ENCODE data around the gene SNX1.
"Not testable (repeated sequence)": the region's sequence is repeated elsewhere in the genome, so short reads cannot be mapped to it uniquely, and the experiment has no call there.

SNX1 gene

GRCh38 chr15:64051407-64052259 is 44.1 kb upstream of the SNX1 start:
- DNase-seq (ENCODE audit: low spot score): no peak
- in situ Hi-C loops (cut with MboI; ENCODE audit: low sequenced_read_pairs, unreplicated experiment): loop anchor here (10.0 to 25.0 kb wide), 3 partner anchors 307 to 589 kb away; no protein-coding TSS in a partner anchor

DNA sequence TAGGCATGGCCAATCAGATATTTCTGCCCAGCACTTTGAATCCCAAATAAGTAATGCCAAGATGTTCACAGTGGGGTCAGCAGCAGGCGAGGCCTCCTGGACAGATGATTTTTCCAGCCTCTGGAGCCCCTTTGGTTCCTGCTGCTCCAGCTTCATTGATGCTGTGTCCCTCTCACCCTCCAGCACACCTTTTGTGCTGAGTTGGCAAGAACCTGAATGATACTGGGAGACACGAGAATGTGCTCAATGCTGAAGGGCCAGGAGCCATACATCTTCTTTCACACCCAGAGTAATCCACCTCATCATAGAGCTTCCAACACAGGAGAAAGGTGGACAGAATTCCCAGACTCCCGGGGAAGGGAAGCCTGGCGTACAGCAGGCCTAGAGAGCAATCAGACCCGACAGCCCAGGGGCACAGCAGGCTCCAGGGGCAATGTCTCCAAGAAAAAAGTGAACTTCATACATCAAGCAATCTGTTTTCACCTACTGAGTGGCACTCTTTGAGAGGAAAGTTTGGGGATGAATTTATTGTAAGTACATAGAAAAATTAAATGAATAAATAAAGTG is 42.8 kb upstream of the SNX1 start:
- in situ Hi-C loops (cut with MboI; ENCODE audit: low sequenced_read_pairs, unreplicated experiment): loop anchor here (10.0 to 25.0 kb wide), 3 partner anchors 308 to 591 kb away; no protein-coding TSS in a partner anchor
- DNase-seq (ENCODE audit: low spot score): no peak
- no peak for TF ChIP-seq CTCF (IDR thresholded peaks at IDR 0.05; ENCODE audit: borderline replicate concordance, control extremely low read depth, extremely low read depth, insufficient read depth, missing control alignments)

More at GRCh38 chr15:64051407-64052259, 44.1 kb upstream of the SNX1 start:
- no peak for TF ChIP-seq CTCF (IDR thresholded peaks at IDR 0.05; ENCODE audit: borderline replicate concordance, control extremely low read depth, extremely low read depth, insufficient read depth, missing control alignments)

DNA sequence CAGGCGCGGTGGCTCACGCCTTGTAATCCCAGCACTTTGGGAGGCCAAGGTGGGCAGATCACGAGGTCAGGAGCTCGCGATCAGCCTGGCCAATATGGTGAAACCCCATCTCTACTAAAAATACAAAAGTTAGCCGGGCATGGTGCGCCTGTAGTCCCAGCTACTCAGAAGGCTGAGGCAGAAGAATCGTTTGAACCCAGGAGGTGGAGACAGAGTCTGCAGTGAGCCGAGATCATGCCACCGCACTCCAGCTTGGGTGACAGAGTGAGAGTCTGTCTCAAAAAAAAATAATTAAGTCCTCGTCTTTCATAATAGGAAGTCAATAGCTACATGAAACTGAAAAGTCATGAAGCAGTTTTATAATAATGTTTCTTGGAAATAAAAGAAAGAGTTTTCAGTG is 42.1 kb upstream of the SNX1 start:
- DNase-seq (ENCODE audit: low spot score): not testable (repeated sequence)
- in situ Hi-C loops (cut with MboI; ENCODE audit: low sequenced_read_pairs, unreplicated experiment): loop anchor here (10.0 to 25.0 kb wide), 3 partner anchors 309 to 591 kb away; no protein-coding TSS in a partner anchor

DNA sequence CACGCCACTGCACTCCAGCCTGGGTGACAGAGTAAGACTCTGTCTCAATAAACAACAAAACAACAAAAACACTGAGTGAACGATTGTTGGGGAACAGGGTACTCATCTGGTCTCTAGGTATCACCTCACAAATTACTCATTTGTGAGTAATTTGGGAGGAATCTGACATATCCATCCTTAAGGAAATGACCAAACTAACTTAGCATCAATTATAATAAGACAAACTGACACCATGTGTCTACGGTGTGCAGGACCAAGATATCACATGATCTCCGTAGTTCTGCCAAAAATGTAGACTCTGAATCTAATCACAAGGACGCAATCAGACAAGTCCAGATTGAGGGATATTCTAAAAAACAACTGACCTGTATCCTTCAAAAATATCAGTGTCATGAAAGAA is 37.5 kb upstream of the SNX1 start:
- no peak for DNase-seq (ENCODE audit: low spot score)
- no peak for TF ChIP-seq CTCF (IDR thresholded peaks at IDR 0.05; ENCODE audit: borderline replicate concordance, control extremely low read depth, extremely low read depth, insufficient read depth, missing control alignments)
- in situ Hi-C loops (cut with MboI; ENCODE audit: low sequenced_read_pairs, unreplicated experiment): loop anchor here (10.0 to 25.0 kb wide), 3 partner anchors 313 to 596 kb away; no protein-coding TSS in a partner anchor

- DNase-seq (ENCODE audit: low spot score): not testable (repeated sequence)
- in situ Hi-C loops (cut with MboI; ENCODE audit: low sequenced_read_pairs, unreplicated experiment): loop anchor here (10.0 to 25.0 kb wide), 3 partner anchors 314 to 597 kb away; no protein-coding TSS in a partner anchor
Measured at GRCh38 chr15:64059104-64059503, 36.7 kb upstream of the SNX1 start.

DNA sequence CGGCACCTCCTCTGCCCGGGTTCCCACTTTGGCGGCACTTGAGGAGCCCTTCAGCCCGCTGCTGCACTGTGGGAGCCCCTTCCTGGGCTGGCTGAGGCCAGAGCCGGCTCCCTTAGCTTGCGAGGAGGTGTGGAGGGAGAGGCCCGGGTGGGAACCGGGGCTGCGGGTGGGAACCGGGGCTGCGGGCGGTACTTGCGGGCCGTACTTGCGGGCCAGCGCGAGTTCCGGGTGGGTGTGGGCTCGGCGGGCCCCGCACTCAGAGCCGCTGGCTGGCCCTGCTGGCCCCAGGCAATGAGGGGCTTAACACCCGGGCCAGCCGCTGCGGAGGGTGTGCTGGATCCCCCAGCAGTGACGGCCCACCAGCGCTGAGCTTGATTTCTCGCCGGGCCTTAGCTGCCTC is 35.1 kb upstream of the SNX1 start:
- in situ Hi-C loops (cut with MboI; ENCODE audit: low sequenced_read_pairs, unreplicated experiment): loop anchor here (25.0 kb wide), 1 partner anchor 598 kb away; no protein-coding TSS in a partner anchor

DNA sequence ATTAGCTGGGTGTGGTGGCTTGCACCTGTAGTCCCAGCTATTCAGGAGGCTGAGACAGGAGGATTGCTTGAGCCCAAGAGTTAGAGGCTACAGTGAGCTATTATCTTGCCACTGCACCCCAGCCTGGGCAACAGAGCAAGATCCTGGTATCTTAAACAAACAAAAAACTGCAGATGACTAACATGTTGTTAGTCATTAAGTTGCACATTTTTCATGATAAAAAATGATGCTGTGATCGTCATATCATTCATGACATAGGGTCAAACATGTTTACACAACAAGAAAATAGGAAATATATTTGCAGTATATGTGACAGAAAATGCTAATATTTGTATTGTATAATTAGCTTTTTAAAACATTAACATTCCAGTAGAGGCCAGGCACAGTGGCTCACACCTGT is 29.3 kb upstream of the SNX1 start:
- in situ Hi-C loops (cut with MboI; ENCODE audit: low sequenced_read_pairs, unreplicated experiment): loop anchor here (25.0 kb wide), 1 partner anchor 604 kb away; no protein-coding TSS in a partner anchor
- no peak for TF ChIP-seq CTCF (IDR thresholded peaks at IDR 0.05; ENCODE audit: borderline replicate concordance, control extremely low read depth, extremely low read depth, insufficient read depth, missing control alignments)
- DNase-seq (ENCODE audit: low spot score): no peak

More for the DNA sequence above, 35.1 kb upstream of the SNX1 start:
- DNase-seq (ENCODE audit: low spot score): no peak
- TF ChIP-seq CTCF (IDR thresholded peaks at IDR 0.05; ENCODE audit: borderline replicate concordance, control extremely low read depth, extremely low read depth, insufficient read depth, missing control alignments): no peak
